ENCODE results near the gene THSD4.

DNA sequence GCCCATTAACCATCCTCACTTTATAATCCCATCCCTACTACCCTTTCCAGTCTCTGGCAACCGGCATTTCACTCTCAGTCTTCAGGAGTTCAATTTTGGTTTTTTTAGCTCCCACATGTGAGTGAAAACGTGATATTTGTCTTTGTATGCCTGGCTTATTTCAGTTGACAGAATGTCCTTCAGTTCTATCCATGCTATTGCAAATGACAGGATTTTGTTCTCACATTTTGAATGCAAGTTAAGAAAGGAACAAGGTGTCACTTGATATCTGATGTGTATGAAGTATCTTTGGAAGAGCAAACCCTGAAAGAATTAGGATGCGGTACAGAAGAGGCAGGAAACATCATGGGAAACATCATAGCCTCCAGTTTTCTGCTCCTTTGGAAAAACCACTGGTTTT, 298.1 kb downstream of the THSD4 start:
- TF ChIP-seq EP300 (IDR thresholded peaks at IDR 0.05) (no peak), POLR2AphosphoS5 (IDR thresholded peaks at IDR 0.05) (no peak), POLR2A (IDR thresholded peaks at IDR 0.05) (no peak)
- TF ChIP-seq, protein P1, sequence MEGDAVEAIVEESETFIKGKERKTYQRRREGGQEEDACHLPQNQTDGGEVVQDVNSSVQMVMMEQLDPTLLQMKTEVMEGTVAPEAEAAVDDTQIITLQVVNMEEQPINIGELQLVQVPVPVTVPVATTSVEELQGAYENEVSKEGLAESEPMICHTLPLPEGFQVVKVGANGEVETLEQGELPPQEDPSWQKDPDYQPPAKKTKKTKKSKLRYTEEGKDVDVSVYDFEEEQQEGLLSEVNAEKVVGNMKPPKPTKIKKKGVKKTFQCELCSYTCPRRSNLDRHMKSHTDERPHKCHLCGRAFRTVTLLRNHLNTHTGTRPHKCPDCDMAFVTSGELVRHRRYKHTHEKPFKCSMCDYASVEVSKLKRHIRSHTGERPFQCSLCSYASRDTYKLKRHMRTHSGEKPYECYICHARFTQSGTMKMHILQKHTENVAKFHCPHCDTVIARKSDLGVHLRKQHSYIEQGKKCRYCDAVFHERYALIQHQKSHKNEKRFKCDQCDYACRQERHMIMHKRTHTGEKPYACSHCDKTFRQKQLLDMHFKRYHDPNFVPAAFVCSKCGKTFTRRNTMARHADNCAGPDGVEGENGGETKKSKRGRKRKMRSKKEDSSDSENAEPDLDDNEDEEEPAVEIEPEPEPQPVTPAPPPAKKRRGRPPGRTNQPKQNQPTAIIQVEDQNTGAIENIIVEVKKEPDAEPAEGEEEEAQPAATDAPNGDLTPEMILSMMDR (IDR thresholded peaks at IDR 0.05): no peak

Data from suprapubic skin (tissue), 4 donors.